Neural progenitor cell (in vitro differentiated cells): ENCODE results near the gene PRKX.

ENCODE experiments used
- CTCF ChIP-seq: fragments of 200-600 bp; sonication (generic); IDR thresholded peaks from 2 replicates; pipeline ENCODE4 v1.5.1; 2017; ENCODE audit warnings: antibody characterized with exemption, mild to moderate bottlenecking
- EZH2 ChIP-seq: fragments of 200-600 bp; sonication (generic); IDR thresholded peaks from 2 replicates; pipeline ENCODE4 v1.6.1; 2017; ENCODE audit warnings: antibody characterized with exemption, mild to moderate bottlenecking, moderate library complexity
- EZH2phosphoT487 ChIP-seq: fragments of 200-600 bp; sonication (generic); IDR thresholded peaks from 2 replicates; pipeline ENCODE4 v1.6.1; 2017; ENCODE audit warnings: antibody characterized with exemption

- no peak for TF ChIP-seq CTCF
- no peak for TF ChIP-seq EZH2
- no peak for TF ChIP-seq EZH2phosphoT487
Observed at GRCh38 chrX:3563451-3563850, 150.0 kb downstream of the PRKX start.
